HG03095 (cell line): ENCODE results near the gene SPDYE18.
"Not testable (repeated sequence)": the region's sequence is repeated elsewhere in the genome, so short reads cannot be mapped to it uniquely, and the experiment has no call there.

Source experiments
- ATAC-seq: cut with Tn5 transposase; IDR thresholded peaks from one replicate; pipeline ENCODE4 v1.9.1; 2021; ENCODE audit warnings: moderate library complexity; ENCODE audit not compliant: unreplicated experiment

The SPDYE18 gene

GRCh38 chr7:77062557-77062956, at the start of gene SPDYE18:
SPDYE18 (minus strand) TSS chr7:77062558; CDS start chr7:77060512, 2,046 bp downstream.
- ATAC-seq, result not testable (repeated sequence)

- ATAC-seq, result not testable (repeated sequence)
Observed at GRCh38 chr7:77108362-77108761, 46.0 kb upstream of the SPDYE18 start.

DNA sequence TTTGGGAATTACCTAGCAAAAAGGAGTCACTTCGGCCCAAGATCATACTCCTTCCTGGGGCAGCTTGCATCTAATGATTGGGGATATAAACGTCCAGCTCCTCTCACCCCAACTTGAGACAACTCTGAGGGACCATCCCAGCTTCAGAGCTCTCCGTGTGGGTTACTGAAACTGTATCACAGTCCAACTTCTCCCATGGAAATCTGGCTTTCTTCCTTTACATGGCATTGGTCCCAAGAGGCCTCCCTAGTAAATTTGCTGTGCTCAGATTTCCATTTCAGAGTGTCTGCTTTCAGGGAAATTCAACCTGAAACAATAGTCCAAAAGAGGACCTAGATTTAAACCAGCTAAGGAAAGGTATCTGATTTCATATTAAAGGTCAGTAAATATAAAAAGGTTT, 45.3 kb upstream of the SPDYE18 start:
- ATAC-seq, result not testable (repeated sequence)

DNA sequence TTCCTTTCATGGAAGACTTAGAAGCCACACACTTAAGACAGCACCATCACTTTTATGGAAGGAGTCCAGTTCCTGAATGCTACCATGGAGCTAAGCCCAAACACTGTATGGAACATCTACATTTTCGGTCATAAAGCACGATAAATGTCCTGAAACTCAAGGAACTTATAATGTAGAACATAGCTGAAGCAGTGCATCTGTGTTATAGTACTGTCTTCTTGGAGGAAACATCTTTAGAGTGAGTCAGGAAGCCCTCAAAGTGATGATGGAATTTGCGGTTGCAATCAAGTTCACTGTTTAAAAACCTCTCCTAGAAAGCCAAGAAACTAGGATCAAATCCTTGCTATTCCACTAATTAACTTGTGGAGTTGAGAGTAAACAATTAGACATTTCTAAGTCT, 43.5 kb upstream of the SPDYE18 start:
- ATAC-seq, result not testable (repeated sequence)

- ATAC-seq, result not testable (repeated sequence)
Observed at GRCh38 chr7:77102671-77103070, 40.3 kb upstream of the SPDYE18 start.

GRCh38 chr7:77101187-77101586, 38.8 kb upstream of the SPDYE18 start:
- ATAC-seq, result not testable (repeated sequence)

GRCh38 chr7:77100501-77100900, 38.1 kb upstream of the SPDYE18 start:
- not testable (repeated sequence) for ATAC-seq

DNA sequence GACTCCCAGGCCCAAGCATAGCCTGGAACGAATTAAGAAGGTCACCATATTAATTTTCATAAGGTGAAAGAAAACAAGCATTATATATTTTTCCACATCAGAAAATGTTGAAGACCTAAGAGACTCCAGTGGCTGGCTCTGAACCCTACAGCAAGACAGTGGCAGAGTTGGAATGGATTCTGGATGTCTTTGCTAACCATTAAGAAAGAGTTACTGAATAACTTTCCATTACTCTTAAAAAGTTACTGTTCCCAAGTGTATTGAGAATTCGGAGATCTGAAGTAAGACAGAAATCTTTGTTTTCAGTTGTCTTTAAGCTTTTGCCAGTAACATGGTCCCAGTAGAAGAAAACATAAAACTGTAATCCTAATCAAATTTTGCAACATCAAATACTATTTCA, 29.9 kb upstream of the SPDYE18 start:
- ATAC-seq, result not testable (repeated sequence)

GRCh38 chr7:77082192-77082591, 19.8 kb upstream of the SPDYE18 start:
- ATAC-seq, result not testable (repeated sequence)

- not testable (repeated sequence) for ATAC-seq
Observed at GRCh38 chr7:77080236-77080635, 17.9 kb upstream of the SPDYE18 start.

GRCh38 chr7:77079624-77080023, 17.3 kb upstream of the SPDYE18 start:
- not testable (repeated sequence) for ATAC-seq

- not testable (repeated sequence) for ATAC-seq
Observed at GRCh38 chr7:77079112-77079511, 16.8 kb upstream of the SPDYE18 start.

DNA sequence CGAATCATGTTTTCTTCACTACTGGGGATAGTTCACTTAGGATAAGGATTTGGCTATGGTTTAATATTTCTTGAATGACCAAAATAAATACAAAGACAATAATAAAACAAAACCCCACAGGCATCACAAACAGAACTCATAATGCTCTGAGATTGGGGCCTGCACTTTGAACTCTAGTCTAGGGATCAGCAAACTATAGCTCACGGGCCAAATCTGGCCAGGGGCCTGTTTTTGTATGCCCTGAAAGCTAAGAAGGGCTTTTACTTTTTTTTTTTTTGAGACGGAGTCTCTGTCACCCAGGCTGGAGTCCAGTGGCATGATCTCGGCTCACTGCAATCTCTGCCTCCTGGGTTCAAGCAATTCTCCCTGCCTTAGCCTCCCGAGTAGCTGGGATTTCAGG, 14.7 kb upstream of the SPDYE18 start:
- ATAC-seq, result not testable (repeated sequence)

DNA sequence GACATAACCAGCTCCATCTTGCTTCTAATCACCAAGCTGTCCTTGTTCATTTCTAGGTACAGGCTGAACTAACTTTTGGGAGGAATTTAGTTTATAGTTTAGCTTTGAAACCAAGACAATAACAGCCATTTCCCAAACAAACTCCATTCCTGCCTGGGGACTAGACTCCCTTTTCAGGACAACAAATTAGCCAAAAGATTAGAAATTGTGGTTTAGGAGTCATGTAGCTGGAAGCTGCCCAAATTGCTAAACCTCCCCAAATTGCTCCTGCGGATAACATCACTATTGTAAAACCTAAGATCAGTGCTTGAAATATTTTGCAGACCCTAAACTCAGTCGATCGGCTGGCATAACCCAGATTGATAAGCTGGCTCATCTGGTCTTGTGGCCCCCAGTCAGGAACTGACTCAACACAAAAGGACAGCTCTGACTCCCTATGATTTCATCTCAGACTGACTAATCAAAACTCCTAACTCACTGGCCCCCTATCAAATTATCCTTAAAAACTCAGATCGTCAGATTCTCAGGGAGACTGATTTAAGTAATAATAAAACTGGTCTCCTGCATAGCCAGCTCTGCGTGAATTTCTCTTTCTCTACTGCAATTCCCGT, 12.5 kb upstream of the SPDYE18 start:
- ATAC-seq, result not testable (repeated sequence)

- not testable (repeated sequence) for ATAC-seq
Observed at GRCh38 chr7:77071108-77071507, 8.8 kb upstream of the SPDYE18 start.

DNA sequence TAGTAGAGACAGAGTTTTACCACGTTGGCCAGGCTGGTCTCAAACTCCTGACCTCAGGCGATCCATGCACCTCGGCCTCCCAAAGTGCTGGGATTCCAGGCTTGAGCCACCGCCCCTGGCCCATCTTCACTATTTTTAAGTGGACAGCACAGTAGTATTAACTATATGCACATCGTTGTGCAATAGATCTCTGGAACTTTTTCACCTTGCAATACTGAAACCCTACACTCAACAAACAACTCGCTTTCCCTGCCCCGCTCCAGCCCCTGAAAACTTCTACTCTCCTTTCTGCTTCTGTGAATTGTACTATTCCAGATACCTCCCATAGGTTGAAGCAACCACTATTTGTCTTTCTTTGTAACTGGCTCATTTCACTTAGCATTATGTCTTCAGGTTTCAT, 3.5 kb upstream of the SPDYE18 start:
- ATAC-seq, result not testable (repeated sequence)

DNA sequence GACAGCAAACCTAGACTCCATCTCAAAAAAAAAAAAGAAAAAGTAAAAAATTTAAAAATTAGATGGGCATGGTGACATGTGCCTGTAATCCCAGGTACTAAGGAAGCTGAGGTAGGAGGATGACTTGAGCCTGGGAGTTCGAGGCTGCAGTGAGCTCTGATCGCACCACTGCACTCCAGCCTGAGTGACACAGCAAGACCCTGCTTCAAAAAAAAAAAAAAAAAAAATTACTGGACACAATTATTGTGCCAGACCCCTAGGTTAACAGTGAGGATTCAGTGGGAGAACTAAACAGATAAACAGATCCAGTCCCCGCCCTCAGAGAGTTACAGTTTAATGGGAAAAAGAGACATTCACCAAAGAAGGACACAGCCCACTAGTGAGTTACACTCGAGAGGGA, 1.4 kb upstream of the SPDYE18 start:
- ATAC-seq, result not testable (repeated sequence)

GRCh38 chr7:77032261-77032660, 30.1 kb downstream of the SPDYE18 start, which contains the start of gene SPDYE17:
SPDYE17 (minus strand) TSS chr7:77032361; CDS start chr7:77030570, 1,791 bp downstream.
- ATAC-seq, result not testable (repeated sequence)

GRCh38 chr7:77026349-77026748, 36.0 kb downstream of the SPDYE18 start:
- ATAC-seq, result not testable (repeated sequence)

GRCh38 chr7:77010074-77010680, 52.2 kb downstream of the SPDYE18 start:
- not testable (repeated sequence) for ATAC-seq

DNA sequence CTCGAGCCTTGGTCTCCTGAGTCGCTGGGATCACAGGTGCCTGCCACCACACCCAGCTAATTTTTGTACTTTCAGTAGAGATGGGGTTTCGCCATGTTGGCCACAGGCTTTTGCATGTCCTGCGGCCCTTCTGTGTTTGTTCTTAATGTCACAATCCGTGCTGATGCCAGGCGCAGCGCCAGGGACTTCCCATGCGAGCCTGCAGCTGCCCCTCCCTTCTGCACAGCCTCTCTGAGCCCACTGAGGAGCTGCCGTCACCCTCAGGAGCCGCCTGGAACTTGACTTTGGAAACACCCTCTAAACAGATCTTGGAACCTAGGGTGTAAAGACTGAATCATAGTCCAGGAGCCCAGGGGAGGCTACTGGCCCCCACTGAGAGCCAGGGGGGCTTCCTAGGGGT, 54.4 kb downstream of the SPDYE18 start:
- not testable (repeated sequence) for ATAC-seq
